ENCODE data around the gene PEAK3. TPM values are rescaled to one million over a fixed set of nuclear protein-coding genes. Genes with fewer than 3 reads are reported as not detected.

PEAK3 gene
- total and polyA plus RNA-seq, 9 of the 15 experiments (the other 6 are each of a cell fraction or from before 2014, with no cell fraction given), result 0.07 to 0.40 TPM; not detected in 7

GRCh38 chr19:2270423-2271233, 11.3 kb downstream of the PEAK3 start (continued):
- TF ChIP-seq MGA (IDR thresholded peaks at IDR 0.05), result no peak
- TF ChIP-seq ZBTB7A (IDR thresholded peaks at IDR 0.05; ENCODE audit: borderline replicate concordance, control insufficient read depth, low read depth, low read length), result peak; percentile 20; the same call in 1 of the 2 replicates
- peak; percentile 45 to 77; a peak in 3 of 4 replicates for TF ChIP-seq NONO (IDR thresholded peaks at IDR 0.05; ENCODE audit: low read depth in 2 of 2, low read length in 1 of 2)
- no peak for TF ChIP-seq FOXJ2 (tag; IDR thresholded peaks at IDR 0.05)
- TF ChIP-seq TCF7 (IDR thresholded peaks at IDR 0.05; ENCODE audit: borderline replicate concordance), result no peak
- no peak for TF ChIP-seq FOXA1 (IDR thresholded peaks at IDR 0.05; ENCODE audit: borderline replicate concordance)
- 0 out of 2 replicates have a peak, but pooled peaks have one; percentile 11 for TF ChIP-seq ETS1 (conservative IDR thresholded peaks at IDR 0.05; ENCODE audit: control insufficient read depth, low read depth, low read length)
- no peak for TF ChIP-seq BCL6 (CRISPR knock-in tag; IDR thresholded peaks at IDR 0.05)
- 0 out of 2 replicates have a peak, but pooled peaks have one; percentile 15 for TF ChIP-seq THAP7 (CRISPR knock-in tag; IDR thresholded peaks at IDR 0.05)
- TF ChIP-seq ERF (CRISPR knock-in tag; IDR thresholded peaks at IDR 0.05), result peak; percentile 90
- TF ChIP-seq RBM14 (IDR thresholded peaks at IDR 0.05; ENCODE audit: borderline replicate concordance, insufficient read depth, low read depth, low read length), result 0 out of 2 replicates have a peak, but pooled peaks have one; percentile 65
- TF ChIP-seq SIRT6 (IDR thresholded peaks at IDR 0.05; ENCODE audit: low read depth, low read length), result no peak
- TF ChIP-seq BDP1 (IDR thresholded peaks at IDR 0.05; ENCODE audit: insufficient read depth, insufficient read length), result no peak
